GM18861 (cell line): ENCODE data around the gene MRLN.
A peak's percentile ranks its signal among the peaks of the same experiment; 100 is the strongest.
"Not testable (repeated sequence)": the region's sequence is repeated elsewhere in the genome, so short reads cannot be mapped to it uniquely, and the experiment has no call there.

Experiments
- ATAC-seq: cut with Tn5 transposase; IDR thresholded peaks from one replicate; pipeline ENCODE4 v1.9.1; 2021; ENCODE audit not compliant: unreplicated experiment

Gene MRLN

DNA sequence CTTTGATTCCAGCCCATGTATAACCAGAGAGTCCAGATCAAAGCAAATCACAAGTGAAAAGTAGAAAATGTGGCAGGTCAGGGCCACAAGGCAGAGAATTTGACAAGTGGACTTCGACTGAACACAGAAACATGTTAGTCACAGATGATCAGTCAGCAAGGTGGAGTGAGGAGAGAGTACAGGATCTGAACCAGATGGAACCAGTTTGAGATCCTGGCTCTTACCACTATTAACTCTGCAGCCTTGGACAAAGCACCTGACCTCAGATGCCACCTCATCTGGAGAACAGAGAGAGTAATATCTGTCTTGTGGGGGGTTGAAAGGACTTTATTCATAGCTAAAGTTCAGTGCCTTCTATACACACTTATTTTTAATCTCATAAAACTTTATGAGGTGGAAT is 4.4 kb downstream of the MRLN start:
- ATAC-seq, result peak; percentile 79

DNA sequence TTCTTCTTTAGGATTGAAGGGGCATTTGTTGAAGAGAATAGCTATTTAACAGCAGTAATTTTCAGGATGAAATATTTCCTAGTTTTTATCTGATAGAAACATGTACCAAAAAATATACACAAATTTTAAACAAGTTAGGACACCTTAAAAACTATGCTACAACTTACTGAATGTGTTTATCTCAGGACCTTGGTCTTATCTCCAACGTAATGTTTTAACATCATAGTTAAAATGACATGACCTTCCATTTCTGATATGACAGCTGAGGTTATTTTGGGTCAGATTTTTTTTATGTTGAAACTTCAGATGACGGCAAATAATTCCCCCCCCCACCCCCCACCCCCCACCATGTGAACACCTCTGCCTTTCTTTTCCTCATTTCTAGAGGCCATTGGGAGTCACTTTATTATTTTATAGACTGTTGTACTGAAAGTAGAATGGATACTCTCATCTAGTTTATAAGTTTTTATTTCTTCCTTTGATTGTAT is 8.0 kb downstream of the MRLN start:
- no peak for ATAC-seq

DNA sequence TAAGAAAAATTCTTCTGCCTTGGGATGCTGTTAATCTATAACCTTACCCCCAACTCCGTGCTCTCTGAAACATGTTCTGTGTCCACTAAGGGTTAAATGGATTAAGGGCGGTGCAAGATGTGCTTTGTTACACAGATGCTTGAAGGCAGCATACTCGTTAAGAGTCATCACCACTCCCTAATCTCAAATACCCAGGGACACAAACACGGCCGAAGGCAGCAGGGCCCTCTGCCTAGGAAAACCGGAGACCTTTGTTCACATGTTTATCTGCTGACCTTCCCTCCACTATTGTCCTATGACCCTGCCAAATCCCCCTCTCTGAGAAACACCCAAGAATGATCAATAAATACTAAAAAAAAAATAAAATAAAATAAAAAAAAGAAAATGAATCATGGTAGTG is 8.5 kb downstream of the MRLN start:
- ATAC-seq, result not testable (repeated sequence)

DNA sequence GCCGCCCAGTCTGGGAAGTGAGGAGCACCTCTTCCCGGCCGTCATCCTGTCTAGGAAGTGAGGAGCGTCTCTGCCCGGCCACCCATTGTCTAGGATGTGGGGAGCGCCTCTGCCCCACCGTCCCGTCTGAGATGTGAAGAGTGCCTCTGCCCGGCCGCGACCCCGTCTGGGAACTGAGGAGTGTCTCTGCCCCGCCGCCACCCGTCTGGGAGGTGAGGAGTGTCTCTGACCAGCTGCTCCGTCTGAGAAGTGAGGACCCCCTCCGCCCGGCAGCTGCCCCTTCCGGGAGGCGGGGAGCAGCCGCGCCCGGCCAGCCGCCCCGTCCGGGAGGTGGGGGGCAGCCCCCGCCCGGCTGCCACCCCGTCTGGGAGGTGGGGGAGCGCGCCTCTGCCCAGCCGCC is 9.1 kb downstream of the MRLN start:
- not testable (repeated sequence) for ATAC-seq

DNA sequence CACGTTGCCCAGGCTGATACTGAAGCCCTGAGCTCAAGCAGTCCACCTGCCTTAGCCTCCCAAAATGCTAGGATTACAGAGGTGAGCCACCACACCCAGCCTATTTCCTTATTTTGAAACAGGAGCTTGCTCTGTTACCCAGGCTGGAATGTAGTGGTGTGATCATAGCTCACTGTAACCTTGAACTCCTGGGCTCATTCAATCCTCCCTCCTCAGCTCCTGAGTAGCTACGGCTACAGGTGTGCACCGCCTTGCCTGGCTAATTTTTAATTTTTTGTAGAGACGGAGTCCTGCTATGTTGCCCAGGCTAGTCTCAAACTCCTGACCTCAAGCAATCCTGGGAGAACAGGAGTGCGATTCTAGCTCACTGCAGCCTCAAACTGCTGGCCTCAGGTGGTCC is 11.7 kb downstream of the MRLN start:
- no peak for ATAC-seq

DNA sequence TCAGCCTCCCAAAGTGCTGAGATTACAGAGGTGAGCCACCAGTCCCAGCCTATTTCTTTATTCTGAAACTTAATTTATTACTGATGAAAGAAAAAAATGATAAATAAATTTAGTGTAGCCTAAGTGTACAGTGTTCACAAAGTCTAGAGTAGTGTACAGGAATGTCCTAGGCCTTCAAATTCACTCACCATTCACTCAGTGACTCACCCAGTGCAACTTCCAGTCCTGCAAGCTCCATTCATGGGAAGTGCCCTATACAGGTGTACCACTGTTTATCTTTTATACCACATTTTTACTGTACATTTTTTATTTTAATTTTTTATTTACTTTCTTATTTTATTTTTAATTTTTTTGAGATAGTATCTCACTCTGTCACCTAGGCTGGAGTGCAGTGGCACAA is 12.2 kb downstream of the MRLN start:
- no peak for ATAC-seq

DNA sequence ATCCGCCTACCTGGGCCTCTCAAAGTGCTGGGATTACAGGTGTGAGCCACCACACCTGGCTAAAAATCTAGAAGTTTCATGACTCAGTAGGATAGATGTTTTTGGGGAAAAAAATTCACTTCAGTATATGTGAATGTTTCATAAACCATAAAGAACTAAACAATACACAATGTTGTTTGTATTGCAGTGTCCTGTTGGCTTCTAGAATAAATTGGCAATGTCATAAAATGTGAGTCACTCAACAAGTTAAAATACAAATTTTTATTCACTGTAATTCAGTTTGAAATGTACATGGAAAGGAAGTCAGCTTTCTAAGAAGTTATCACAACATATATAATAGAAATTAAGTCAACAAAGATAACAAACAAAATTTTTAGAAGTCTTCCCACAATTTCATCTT is 16.5 kb downstream of the MRLN start:
- no peak for ATAC-seq

DNA sequence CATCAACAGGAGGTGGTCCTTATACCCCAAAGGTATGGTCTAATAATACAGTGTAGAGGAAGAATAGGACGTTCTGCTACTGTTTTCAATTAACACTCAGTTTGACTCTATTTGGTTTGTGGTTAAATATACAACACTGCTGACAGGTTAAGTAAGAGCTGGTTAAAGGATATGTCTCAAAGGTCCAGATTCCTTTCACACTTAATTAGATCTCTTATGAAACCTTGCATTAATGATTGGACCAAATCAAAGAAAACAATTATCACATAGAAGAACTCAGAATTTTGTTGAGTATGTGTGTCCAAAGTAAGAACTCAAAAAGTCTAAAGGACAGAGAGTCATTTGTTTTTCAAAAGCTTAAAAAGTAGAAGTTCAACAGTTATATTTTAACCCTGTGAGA is 18.0 kb downstream of the MRLN start:
- no peak for ATAC-seq

DNA sequence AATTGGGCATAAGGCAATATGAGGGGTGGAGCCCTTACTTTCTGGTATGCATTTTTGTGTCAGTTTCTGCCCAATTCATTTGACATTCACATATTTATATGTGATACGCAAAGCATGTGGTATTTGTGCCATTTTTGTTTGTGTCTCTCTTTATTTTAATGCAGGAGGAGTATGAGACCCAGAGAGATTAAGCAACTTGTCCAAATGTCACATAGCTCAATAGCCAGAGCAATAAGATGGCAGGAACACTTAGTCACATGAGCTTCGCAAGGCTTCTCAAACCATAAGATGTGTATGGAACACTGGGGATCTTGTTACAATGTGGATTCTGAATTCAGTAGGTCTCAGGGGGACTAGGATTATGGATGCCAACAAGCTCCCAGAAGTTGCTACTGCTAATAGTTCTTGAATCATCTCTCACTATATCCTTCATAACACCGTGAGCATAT is 19.2 kb downstream of the MRLN start:
- no peak for ATAC-seq

DNA sequence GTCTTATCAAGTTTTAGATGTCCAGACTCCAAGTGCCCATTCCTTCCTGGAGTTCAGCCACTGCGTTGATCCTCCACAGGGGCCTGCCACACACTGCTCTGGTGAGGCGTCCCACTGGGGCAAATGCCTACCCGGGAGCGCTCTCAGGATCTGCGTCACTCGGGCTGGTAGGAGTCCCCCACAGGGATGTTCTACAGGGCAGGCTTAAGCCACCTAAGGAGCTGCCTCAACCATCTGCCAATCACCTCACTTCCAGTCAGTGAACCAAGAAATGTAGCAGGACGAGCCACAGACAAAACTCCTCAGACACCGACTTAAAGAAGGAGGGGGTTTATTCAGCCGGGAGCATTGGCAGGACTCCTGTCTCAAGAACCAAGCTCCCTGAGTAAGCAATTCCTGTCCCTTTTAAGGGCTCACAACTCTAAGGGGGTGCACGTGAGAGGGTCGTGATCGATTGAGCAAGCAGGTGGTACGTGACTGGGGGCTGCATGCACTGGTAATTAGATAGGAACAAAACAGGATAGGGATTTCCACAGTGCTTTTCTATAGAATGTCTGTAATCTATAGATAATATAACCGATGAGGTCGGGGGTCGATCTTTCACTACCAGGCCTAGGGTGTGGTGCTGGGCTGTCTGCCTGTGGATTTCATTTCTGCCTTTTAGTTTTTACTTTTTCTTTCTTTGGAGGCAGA is 19.8 kb downstream of the MRLN start:
- not testable (repeated sequence) for ATAC-seq

DNA sequence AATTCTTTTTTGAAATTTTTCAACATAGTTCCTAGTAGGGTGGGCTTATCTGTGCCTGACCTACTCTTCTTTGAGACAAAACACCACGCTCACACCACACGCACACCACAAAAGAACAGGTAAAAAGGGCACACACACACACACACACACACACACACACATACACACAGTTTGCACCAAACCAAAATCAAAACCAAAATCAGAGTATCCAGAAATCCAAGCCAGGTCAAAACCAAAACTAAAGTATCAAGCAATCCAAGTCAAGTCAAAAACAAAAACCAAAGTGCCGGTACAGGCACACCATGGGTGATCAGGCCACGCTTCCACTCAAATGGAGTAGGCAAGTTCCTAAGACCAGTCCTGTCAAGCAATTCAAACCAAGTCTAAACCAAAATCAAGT is 20.4 kb downstream of the MRLN start:
- ATAC-seq, result not testable (repeated sequence)

DNA sequence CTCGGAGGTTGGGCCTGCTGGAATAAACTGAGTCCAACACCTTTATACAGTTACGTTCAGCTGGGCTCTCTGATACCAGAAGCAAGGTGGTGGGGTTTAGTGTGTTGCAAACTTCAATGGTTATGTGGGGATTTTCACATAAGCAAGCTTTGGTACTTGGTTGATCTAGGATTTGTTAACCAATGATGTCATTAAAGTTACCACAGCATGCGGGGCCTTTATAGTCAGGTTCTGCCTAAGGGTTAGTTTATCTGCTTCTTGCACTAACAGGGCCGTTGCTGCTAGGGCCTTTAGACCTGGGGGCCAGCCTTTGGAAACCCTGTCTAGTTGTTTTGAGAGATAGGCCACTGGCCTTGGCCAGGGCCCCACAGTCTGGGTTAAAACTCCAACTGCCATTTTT is 24.1 kb downstream of the MRLN start:
- not testable (repeated sequence) for ATAC-seq

DNA sequence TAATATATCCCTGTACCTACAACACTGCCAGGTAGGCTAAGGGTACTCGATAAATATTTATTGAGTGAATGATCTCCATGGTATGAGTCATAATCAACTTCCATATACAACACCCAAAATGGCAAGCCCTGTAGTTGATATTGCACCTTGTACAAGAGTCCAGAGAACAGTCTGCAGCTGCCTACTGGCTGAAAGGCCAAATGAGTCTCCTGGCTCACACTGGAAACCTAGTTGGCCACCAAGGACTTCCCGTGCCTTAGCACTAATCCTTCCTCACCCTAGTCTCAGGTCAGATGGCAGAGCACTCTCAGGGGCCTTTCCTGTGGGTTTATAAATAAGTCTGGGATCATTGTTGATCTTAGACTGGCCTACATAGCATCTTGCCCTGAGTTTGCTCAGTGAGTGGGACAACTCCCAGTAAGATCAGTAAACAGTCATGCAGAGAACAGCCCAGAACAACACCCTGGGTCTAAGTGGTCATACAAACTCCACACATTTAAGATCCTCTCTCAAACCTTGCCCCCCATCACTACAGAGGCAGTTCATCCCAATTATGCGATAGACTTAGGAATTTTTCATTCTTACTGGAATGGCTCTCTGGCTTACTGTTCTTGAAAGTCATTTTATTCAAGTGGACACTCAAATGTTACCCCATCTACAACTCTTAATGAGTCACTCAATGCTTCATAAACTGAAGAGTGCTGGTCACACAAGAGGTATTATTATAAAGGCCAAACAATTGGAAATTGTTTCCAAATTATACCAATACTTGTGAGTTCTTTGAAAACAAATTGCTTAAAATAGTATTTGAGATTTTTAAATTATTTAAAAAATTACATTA is 28.9 kb downstream of the MRLN start:
- no peak for ATAC-seq

DNA sequence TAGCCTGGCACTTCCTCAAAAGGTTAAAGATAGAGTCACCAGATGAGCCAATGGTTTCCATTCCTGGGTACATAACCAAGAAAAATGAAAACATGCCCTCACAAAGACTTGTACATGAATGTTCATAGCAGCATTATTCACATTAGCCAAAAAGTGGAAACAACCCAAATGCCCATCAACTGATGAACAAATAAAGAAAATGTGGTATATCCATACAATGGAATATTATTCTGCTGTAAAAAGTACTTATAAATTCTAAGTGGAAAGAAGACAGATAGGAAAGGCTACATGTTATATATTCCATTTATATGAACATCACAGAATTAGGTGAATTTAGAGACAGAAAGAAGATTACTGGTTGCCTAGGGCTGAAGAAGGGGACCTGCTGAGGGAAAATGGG is 32.9 kb downstream of the MRLN start:
- no peak for ATAC-seq

DNA sequence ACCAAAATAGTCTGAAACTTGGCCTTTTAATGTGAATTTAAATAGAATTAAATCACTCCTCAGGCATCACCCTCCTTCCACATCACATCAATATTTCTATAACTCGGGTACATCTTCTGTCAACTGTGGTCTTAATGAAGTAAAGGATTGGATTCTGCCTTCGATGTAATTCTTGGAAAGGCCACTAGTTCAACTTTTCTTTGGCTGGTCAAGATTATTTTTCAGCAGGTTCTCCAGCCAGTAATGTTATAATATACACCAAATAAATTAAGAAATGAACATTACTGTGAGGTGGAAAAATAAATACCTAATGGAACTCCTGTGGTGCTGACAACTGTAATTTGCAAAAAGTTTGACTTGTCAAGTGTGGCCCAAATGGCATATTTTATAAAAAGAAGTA is 33.9 kb downstream of the MRLN start:
- ATAC-seq, result no peak

DNA sequence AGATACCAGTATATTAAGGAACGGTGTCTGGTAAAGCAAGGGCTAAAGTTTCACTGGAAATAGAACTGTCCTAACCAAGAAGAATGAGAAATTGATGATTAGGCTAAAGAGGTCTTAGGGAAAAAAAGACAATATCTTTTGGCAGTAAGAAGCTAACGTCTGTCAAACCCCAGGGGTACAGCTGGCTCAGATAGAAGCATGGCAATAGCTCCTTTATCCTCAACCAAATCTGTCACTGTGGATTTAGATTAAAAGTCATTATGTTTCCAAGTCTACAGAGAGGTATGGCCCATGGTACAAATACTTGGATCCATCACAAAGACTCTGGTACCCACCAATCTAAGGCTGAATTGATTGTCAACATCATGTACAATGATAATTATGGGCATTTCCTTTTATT is 35.0 kb downstream of the MRLN start:
- ATAC-seq, result no peak

DNA sequence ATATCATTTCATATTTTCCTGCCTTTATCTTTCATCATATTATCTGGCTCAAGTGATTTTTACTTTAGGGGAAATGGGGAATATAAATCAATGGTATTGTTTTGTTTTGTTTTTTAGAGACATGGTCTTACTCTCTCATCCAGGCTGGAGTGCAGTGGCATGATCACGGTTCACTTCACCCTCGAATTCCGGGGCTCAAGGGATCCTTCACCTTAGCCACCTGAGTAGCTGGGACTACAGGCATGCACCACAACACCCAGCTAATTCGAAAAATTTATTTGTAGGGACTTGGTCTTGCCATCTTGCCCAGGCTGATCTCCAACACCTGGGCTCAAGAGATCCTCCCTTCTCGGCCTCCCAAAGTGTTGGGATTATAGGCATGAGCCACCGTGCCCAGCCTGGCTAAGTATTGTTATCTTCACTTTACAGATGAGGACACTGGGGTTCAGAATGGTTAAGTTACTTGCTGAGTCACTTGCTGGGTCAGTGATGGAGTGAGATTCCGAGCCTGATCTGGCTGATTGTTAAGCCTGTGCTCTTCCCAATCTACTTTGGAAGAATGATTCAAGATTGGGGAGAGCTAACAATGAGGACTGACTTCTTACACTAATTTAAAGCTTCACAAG is 39.9 kb downstream of the MRLN start:
- ATAC-seq, result no peak

DNA sequence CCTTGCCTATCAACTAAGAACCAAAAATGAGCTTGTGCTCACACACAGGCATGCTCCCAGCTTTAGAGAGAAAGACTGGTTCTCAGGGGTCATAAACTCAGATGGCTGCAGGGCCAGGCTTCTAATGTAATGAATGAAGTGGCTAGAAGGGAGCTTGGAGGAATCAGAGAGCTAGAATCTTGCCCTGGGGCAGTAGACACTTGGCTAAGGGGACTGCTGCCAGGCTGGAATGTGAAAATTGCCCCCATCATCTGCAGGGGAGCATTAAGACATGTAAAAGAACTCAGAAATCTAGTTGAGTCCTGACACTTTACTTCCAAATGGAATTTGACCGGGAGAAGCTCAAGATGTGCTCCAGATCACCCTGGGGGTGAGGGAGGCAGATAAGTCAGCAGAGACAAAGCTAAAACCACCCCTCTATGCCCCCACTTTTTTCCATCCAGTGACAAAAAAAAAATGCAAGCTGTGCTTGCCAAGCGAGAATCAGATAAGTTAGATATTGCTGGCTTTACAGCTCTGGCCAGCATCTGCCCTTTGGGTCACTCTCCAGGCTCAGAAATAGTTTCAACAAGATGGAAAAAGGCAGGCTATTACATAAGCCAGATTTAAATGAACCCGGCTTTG is 41.3 kb downstream of the MRLN start:
- no peak for ATAC-seq

DNA sequence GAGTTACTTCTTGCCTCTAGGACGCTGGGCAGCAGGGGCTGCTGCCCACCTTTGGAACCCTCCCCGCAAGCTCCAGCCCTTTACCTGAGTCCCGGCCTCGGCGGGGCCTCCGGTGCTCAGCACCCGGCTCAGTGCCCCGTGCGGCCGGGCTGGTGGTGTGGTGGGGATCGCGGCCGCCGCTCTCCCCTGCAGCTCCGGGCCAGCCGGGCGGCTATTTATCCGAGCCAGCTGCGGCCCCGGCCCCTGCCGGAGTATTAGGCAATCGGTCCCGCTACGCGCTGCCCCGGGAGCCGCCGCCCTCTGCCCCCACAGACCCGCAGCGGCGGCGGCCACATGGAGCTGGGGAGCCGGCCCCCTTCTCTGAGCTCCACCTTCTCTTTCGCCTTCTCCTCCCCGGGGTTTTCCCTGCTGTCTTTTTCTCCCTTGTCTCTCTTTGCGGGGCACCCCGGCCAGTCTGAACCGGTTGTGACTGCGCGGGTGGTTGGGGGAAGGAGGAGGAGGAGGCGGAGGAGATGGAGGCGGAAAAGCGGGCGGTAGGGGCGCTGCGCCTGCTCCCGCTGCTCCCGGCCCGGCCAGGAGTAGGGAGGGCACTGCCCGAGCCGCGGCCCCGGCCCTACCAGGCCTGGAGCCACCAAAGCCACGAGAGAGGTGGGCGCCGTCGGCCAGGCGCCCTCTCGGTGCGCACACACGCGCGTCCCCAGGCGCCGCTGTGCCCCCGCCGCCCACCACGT is 43.7 kb downstream of the MRLN start, which contains the start of gene SLC16A9:
Gene SLC16A9 (minus strand): TSS at position 456 of the 731 bp plus-strand sequence. CDS start 25,559 bp downstream, outside the sequence.
- ATAC-seq, result peak; percentile 78

DNA sequence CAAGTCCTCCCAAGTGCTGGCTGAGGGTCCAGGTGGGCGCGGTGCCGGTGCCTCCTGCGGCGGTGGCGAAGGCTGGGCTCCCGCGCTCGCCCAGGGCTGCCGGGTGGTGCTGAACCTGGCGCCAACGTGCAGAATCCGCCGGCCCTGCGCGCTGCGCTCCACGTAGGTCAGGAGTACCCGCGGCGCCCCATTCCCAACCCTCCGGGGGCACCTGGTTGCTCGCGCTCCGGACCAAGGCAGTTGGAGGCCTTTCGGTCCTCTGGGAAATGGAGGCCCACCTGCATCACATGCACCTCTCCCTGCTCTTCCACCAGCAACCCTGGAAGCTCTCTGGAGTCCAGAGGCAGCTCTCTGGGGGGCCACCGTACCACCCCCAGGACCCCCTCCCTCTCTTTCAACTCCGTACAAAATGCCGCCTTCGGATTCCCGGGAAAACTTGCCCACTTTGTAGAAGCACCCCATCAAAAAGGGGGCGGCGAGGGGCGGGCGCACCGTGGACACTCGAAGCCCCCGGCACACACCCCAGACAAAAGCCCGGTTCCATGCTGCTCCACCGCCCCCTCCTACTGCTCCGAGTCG is 44.4 kb downstream of the MRLN start:
- ATAC-seq, result no peak
